ENCODE measurements around the gene BIN2.

The BIN2 gene

DNA sequence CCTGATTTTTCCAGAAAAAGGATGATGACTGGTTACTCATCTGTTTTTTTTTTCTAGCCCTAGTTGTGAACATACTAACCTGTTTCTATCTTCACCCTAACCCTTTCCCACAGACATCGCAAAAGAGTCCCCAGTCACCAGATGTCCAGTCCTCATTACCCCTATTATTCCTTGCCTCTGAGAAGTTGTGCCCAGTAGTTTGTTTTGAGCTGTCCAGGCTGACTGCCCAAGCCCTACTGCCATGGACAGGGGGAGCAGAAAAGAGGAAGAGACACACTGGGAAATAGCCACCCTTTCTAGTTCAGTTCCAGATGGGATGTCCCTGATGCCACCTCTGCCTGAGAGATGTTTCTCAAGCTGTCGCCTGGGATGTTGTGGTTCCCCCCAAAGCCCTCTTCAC, 36.3 kb upstream of the BIN2 start:
- no peak for DNase-seq (ENCODE audit: low read depth)
- H3K4me3 ChIP-seq (ENCODE audit: low read length) = no peak overlapping the region
- TF ChIP-seq, protein P1, sequence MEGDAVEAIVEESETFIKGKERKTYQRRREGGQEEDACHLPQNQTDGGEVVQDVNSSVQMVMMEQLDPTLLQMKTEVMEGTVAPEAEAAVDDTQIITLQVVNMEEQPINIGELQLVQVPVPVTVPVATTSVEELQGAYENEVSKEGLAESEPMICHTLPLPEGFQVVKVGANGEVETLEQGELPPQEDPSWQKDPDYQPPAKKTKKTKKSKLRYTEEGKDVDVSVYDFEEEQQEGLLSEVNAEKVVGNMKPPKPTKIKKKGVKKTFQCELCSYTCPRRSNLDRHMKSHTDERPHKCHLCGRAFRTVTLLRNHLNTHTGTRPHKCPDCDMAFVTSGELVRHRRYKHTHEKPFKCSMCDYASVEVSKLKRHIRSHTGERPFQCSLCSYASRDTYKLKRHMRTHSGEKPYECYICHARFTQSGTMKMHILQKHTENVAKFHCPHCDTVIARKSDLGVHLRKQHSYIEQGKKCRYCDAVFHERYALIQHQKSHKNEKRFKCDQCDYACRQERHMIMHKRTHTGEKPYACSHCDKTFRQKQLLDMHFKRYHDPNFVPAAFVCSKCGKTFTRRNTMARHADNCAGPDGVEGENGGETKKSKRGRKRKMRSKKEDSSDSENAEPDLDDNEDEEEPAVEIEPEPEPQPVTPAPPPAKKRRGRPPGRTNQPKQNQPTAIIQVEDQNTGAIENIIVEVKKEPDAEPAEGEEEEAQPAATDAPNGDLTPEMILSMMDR (conservative IDR thresholded peaks at IDR 0.05; ENCODE audit: low read depth, low read length) = no peak

DNA sequence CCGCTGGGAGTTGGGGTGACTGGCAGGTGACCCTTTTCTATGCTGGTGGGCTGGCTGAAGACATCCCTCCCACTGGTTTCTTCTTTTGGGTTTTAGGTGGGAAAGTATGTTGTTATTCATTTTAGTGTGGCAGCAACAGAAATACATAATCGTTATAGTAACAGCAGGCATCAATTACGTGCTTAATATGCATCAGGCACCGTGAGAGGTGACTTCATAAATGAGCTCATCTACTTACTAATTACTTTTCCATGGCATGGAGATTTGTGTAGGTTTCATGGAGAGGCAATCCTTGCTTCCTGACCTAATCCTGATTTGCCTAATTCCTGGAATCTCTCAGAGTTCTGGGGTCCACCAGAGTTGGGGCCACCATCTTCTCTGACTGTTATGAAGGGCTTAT, 35.9 kb upstream of the BIN2 start:
- no peak for DNase-seq (ENCODE audit: low read depth)
- no peak overlapping the region for H3K4me3 ChIP-seq (ENCODE audit: low read length)
- TF ChIP-seq, protein P1 (conservative IDR thresholded peaks at IDR 0.05; ENCODE audit: low read depth, low read length) = no peak

DNA sequence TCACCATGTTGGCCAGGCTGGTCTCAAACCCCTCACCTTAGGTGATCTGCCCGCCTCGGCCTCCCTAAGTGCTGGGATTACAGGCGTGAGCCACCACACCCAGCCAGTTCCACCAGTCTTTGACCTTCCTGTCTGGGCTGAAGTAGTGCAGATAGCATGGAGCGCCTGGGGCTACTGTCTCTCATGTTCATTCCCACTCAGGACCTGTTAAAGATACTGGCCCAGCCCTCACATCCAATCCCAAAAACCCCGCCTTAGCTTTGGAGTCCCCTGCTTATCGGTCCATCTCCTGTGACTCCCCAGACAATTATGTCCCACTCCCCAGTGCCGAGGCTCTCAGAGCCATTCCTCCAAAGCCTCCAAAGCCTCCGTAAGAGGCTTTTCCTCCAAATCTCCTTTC, 34.5 kb upstream of the BIN2 start:
- no peak overlapping the region for H3K4me3 ChIP-seq (ENCODE audit: low read length)
- TF ChIP-seq, protein P1 (conservative IDR thresholded peaks at IDR 0.05; ENCODE audit: low read depth, low read length) = no peak
- no peak for DNase-seq (ENCODE audit: low read depth)

DNA sequence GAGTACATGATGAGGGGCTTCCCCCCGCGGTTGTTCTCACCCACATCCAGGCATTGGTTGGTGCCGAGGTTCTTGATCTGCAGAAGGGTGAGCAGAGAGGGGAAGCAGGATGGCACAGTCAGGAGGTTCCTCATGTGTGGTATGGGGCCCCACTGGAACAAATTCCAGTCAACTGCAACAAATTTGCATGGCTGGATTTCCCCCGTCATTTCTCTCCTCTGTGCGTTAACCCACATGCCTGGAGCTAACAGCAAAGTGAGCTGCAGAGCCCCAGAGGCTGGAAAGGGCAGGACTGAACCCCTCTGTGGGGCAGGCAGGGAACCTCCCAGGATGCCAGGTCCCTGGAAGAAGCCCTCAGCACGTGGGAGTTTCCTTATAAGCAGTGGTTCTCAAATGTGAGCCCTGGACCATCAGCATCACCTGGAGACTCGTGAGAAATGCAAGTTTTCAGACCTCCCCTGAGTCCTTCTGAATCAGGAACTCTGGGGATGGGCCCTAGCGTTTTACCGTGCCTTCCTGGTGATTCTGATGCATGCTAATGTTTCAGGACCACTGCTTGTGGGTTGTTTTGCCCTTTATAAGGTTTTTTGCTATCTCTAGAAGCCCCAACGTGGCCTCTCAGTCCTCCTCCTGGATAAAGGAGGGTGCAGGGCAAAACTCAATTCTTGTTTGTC, 33.5 kb upstream of the BIN2 start:
- no peak overlapping the region for H3K4me3 ChIP-seq (ENCODE audit: low read length)
- no peak for DNase-seq (ENCODE audit: low read depth)
- TF ChIP-seq, protein P1 (conservative IDR thresholded peaks at IDR 0.05; ENCODE audit: low read depth, low read length) = no peak

DNA sequence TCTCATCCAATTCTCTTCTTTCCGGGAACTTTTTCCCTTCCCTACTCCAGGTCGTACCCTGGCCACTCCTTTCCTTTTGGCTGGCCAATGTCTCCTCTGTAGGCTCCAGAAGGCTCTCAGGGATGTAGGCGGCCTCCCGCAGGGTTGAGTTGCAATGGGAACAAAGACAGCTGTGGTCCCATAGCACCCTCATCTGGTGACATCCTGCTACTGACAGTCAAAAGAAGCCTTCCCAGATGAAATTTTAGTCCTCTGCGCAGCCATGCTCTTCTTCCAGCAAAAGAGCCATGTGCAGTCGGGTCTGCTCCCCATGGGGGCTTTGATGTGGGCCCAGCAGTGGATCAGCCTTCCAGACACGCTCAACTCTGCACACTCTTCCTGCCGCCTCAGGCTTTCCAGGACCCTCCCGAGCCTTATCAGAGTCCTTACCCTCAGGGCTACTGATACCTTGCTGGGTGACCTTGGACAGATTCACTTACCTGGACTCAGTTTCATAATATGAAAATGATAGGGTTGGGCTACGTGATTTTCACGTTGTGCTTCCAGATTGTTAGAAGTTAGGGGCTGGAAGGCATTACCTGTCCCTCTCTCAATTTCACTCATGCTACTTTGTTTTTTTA, 28.0 kb upstream of the BIN2 start:
- TF ChIP-seq, protein P1 (conservative IDR thresholded peaks at IDR 0.05; ENCODE audit: low read depth, low read length) = peak; percentile 78

DNA sequence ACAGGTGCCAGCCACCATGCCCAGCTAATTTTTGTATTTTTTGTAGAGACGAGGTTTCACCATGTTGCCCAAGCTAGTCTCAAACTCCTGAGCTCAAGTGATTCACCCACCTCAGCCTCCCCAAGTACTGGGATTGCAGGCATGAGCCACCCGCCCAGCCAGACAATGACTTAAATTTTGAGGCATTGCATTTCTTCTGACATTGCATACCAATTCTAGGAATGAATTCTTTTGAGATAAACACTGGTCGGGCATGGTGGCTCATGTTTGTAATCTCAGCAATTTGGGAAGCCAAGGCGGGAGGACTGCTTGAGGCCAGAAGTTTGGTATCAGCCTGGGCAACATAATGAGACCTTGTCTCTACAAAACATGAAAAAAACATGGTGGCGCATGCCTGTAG, 25.1 kb upstream of the BIN2 start:
- no peak for DNase-seq (ENCODE audit: low read depth)
- no peak overlapping the region for H3K4me3 ChIP-seq (ENCODE audit: low read length)
- TF ChIP-seq, protein P1 (conservative IDR thresholded peaks at IDR 0.05; ENCODE audit: low read depth, low read length) = no peak

More for the DNA sequence above, 28.0 kb upstream of the BIN2 start:
- no peak for DNase-seq (ENCODE audit: low read depth)
- H3K4me3 ChIP-seq (ENCODE audit: low read length) = no peak overlapping the region

DNA sequence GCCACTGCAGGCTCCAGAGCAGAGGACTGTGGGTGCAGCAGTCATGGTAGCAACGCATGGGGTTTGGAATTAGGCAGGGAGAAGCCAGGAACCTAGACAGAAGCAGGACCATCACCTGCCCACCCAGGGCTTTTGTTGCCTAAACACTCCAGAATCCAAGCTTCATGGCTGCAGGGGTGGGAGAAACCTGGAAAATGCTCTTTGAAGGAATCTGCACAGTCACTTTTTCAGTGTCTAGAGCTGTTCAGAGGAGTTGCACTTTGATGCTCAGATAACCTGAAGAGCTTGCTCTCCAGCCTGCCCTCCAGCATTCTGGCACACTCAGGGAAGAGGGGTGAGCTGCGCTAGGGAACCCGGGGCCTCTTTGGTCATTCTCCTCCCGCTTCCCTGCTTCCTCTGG, 24.1 kb upstream of the BIN2 start:
- TF ChIP-seq, protein P1 (conservative IDR thresholded peaks at IDR 0.05; ENCODE audit: low read depth, low read length) = no peak
- no peak for DNase-seq (ENCODE audit: low read depth)
- no peak overlapping the region for H3K4me3 ChIP-seq (ENCODE audit: low read length)

Data from retinal pigment epithelial cell (primary cell).